Measurements from ENCODE around the gene EIF1AD. TPM values are rescaled to one million over a fixed set of nuclear protein-coding genes. Genes with fewer than 3 reads are reported as not detected.

Gene EIF1AD
- total and polyA plus RNA-seq, 2 of the 8 experiments (the other 6 are each of a cell fraction or from before 2014, with no cell fraction given), result 32.6 to 39.9 TPM

GRCh38 chr11:66047541-66048365 lies 45.8 kb upstream of the EIF1AD start (continued):
- TF ChIP-seq GABPA (IDR thresholded peaks at IDR 0.05; ENCODE audit: borderline replicate concordance, insufficient read depth, low read length) (no peak), SP1 (IDR thresholded peaks at IDR 0.05; ENCODE audit: low read depth, low read length) (no peak), SIN3A (conservative IDR thresholded peaks at IDR 0.05 in 1 of 2, IDR thresholded peaks at IDR 0.05 in 1 of 2; ENCODE audit: low read depth in 1 of 2, low read length in 2 of 2) (no peak), SUZ12 (IDR thresholded peaks at IDR 0.05; ENCODE audit: low read length) (no peak), PHF8 (conservative IDR thresholded peaks at IDR 0.05; ENCODE audit: low read depth, low read length) (no peak), RFX5 (IDR thresholded peaks at IDR 0.05; ENCODE audit: borderline replicate concordance, low read depth, low read length) (no peak), CTBP2 (IDR thresholded peaks at IDR 0.05; ENCODE audit: borderline replicate concordance, insufficient read depth, insufficient read length, low read length) (no peak)

All from H1 (cell line).